ENCODE results near the gene HEATR1. TPM values are rescaled to one million over a fixed set of nuclear protein-coding genes. Genes with fewer than 3 reads are reported as not detected.

HEATR1 gene
- total RNA-seq, 3 donors from 2014 or later: 22.0 to 27.2 (median 22.9) TPM

GRCh38 chr1:236561976-236562375 lies 42.3 kb downstream of the HEATR1 start:
- no peak for ATAC-seq
- Histone ChIP-seq H3K4me1 (ENCODE audit: low read depth) (no peaks in the 10 kb centered on the region), H3K36me3 (ENCODE audit: low read depth) (no peaks in the 10 kb centered on the region), H3K9me3 (no peaks in the 10 kb centered on the region), H3K4me3 (no peak overlapping the region)
- TF ChIP-seq CTCF (IDR thresholded peaks at IDR 0.05): no peak
- intact Hi-C loops (cut with DNase I, micrococcal nuclease): no loop called here
- no peak for DNase-seq

- no peak for DNase-seq
- no peak for TF ChIP-seq CTCF (IDR thresholded peaks at IDR 0.05)
- Histone ChIP-seq H3K9me3 (no peaks in the 10 kb centered on the region), H3K4me1 (ENCODE audit: low read depth) (no peaks in the 10 kb centered on the region), H3K36me3 (ENCODE audit: low read depth) (peaks cover 13% of the 10 kb centered on the region), H3K4me3 (no peak overlapping the region)
- intact Hi-C loops (cut with DNase I, micrococcal nuclease): no loop called here
- no peak for ATAC-seq
Observed at GRCh38 chr1:236560213-236560771, 44.0 kb downstream of the HEATR1 start.

- H3K4me1 ChIP-seq (ENCODE audit: low read depth): no peaks in the 10 kb centered on the region
- no peaks in the 10 kb centered on the region for H3K9me3 ChIP-seq
- H3K36me3 ChIP-seq (ENCODE audit: low read depth): peaks cover 13% of the 10 kb centered on the region
- no peak for TF ChIP-seq CTCF (IDR thresholded peaks at IDR 0.05)
- DNase-seq (no peak), ATAC-seq (no peak)
- intact Hi-C loops (cut with DNase I, micrococcal nuclease): no loop called here
- no peak overlapping the region for H3K4me3 ChIP-seq
Observed at GRCh38 chr1:236558846-236559245, 45.5 kb downstream of the HEATR1 start.

- ATAC-seq (no peak), DNase-seq (no peak)
- Histone ChIP-seq H3K9me3 (no peaks in the 10 kb centered on the region), H3K4me3 (no peak overlapping the region), H3K4me1 (ENCODE audit: low read depth) (no peaks in the 10 kb centered on the region), H3K36me3 (ENCODE audit: low read depth) (peaks cover 13% of the 10 kb centered on the region)
- intact Hi-C loops (cut with DNase I, micrococcal nuclease): no loop called here
- TF ChIP-seq CTCF (IDR thresholded peaks at IDR 0.05): no peak
Observed at GRCh38 chr1:236558081-236558480, 46.2 kb downstream of the HEATR1 start.

- no peak for TF ChIP-seq CTCF (IDR thresholded peaks at IDR 0.05)
- Histone ChIP-seq H3K9me3 (no peaks in the 10 kb centered on the region), H3K4me3 (no peak overlapping the region), H3K4me1 (ENCODE audit: low read depth) (no peaks in the 10 kb centered on the region), H3K36me3 (ENCODE audit: low read depth) (peaks cover 13% of the 10 kb centered on the region)
- no peak for DNase-seq
- no peak for ATAC-seq
- intact Hi-C loops (cut with DNase I, micrococcal nuclease): no loop called here
Observed at GRCh38 chr1:236556606-236557005, 47.7 kb downstream of the HEATR1 start.

- Histone ChIP-seq H3K9me3 (no peaks in the 10 kb centered on the region), H3K4me1 (ENCODE audit: low read depth) (no peaks in the 10 kb centered on the region), H3K36me3 (ENCODE audit: low read depth) (peaks cover 13% of the 10 kb centered on the region), H3K4me3 (no peak overlapping the region)
- intact Hi-C loops (cut with DNase I, micrococcal nuclease): no loop called here
- no peak for TF ChIP-seq CTCF (IDR thresholded peaks at IDR 0.05)
- DNase-seq: no peak
- ATAC-seq: no peak
Observed at GRCh38 chr1:236553370-236553769, 50.9 kb downstream of the HEATR1 start.
